Hematopoietic multipotent progenitor cell (in vitro differentiated cells): ENCODE results near the gene ENSA. TPM values are rescaled to one million over a fixed set of nuclear protein-coding genes. Genes with fewer than 3 reads are reported as not detected.
"Not testable (repeated sequence)": the region's sequence is repeated elsewhere in the genome, so short reads cannot be mapped to it uniquely, and the experiment has no call there.

Source experiments
- DNase-seq, 3 donors: peaks; one replicate each; pipeline ENCODE4 v3.0.0-alpha.2; 2011 to 2015; ENCODE audit warnings: low read depth in 2 of 3, low spot score in 2 of 3
- total RNA-seq: library from RNA; depleted of rRNA; stranded (reverse); fragments of >200 nt; gene quantifications from one replicate; pipeline ENCODE4 v1.2.3, GENCODE V29; 2012

ENSA gene
- total RNA-seq, 1 donor: 83.7 TPM

DNA sequence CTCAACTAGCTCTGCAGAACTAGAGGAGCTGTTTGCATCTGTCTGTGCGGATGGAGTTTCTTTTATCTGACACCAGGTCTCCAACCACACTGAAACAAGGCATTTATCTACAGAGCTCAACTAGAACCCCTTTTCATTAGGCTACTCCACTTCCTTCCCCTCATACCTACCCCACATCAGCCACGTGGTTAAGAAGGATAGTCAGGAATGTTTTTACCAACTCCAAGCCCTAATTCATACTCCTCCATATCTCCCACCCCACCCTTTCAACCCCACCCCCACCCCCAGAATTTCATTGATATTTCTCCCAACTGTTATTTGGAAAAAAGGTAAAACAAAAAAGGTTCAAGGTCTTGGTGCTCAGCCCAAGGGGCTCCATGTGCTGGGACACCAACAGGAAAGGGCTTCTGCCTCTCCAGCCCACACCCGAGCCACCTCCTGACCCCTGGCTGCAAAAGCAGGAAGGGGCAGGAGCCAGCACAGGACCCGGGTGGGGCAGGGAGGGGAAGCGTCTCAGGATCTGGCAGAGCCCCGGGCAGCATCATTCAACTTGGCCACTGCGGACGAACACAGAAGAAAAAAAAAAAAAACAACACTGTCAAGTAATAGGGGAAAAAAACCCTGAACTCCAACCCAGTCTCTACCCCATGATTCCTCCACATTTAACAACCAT, 7.0 kb downstream of the ENSA start:
- DNase-seq: peak in 1 of 3 donors; percentile 20

GRCh38 chr1:150621497-150622302, 7.7 kb downstream of the ENSA start:
- DNase-seq: peak; percentile 34 to 74 (median 54)

DNA sequence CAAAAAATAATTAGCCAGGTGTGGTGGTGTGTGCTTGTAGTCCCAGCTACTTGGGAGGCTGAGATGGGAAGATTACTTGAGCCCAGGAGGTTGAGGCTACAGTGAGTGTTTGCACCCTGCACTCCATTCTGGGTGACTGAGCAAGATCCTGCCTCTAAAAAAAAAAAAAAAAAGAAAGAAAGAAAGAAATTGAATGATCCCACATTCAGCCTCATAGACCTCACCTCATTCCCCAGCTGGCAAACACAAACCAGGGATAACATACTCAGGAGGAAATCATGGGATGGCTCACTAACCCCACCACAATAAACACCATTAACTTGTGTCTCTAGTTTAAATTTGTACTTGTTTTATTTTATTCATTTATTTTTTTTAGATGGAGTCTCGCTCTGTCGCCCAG, 8.5 kb downstream of the ENSA start:
- no peak for DNase-seq

- DNase-seq: peak in 2 of 3 donors; percentile 70 to 78
These were observed 9.6 kb downstream of the ENSA start for GRCh38 chr1:150619576-150620509.

DNA sequence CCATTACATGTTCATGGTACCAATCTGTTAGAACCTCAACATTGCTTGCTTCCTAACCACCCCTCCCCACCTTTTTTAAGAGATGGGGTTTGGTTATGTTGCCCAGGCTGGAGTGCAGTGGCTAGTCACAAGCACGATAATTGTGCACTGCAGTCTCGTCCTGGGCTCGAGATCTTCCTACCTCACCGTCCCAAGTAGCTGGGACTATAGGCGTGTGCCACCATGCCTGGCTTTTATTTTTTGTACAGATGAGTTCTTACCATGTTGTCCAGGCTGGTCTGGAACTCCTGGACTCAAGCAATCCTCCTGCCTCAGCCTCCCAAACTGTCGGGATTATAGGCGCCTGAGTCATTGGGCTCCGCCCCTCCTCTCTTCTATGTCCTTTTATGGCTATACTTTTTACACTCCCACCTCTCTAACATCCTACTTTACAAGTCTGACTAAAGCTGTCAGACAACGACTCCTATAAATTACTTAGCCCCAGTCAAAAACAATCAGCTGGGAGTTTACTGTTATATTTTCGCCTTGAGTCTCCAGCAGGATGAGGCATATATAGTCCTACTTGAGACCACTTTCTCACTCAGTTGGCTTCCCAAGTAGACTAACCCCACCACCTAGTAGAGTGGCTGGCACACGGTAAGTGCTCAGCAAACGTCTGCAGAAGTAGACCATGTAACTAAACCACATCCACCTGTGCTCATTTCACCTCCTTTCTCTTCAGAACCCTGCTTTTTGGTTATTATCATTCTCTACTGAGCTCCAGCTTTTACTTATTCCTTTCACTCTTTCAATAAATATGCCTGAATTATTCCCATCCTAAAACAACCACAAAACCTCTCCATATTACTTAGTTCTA, 13.8 kb downstream of the ENSA start:
- no peak for DNase-seq

- peak; percentile 32 to 92 (median 88) for DNase-seq
These were observed 16.1 kb downstream of the ENSA start for GRCh38 chr1:150613061-150613920.

- no peak for DNase-seq
These were observed 17.4 kb downstream of the ENSA start for GRCh38 chr1:150612014-150612345.

DNA sequence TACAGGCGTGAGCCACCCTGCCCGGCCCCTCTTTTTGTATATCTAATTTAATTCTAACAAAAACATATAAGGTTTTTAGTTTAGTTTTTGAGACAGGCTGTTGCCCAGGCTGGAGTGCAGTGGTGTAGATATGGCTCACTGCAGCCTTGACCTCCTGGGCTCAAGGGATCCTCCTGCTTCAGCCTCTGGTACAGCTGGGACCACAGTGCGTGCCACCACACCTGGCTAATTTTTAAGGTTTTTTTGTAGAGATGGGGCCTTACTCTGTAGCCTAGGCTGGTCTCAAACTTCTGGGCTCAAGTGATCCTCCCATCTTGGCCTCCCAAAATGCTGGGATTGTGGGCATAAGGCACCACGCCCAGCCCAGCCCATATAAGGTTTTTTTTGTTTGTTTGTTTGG, 18.8 kb downstream of the ENSA start:
- no peak for DNase-seq

DNA sequence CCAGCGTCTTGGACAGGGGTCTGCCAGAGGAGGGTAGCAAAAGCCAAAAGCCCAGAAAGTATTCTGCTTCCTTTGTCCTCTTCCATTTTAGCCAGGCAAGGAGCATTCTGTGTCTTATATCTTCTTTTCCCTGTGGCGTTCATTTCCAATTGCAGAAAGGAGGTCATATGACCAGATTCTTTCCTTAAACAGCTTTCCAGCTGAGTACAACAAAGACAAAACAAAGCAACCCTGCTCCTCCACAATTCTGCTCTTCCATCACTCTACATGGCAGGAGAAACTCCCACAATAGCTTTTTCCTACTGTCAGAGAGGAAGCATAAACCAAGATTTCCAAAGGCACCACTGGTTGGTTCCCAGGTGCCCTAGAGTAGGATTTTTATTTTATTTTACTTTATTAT, 19.7 kb downstream of the ENSA start:
- no peak for DNase-seq

- DNase-seq: no peak
These were observed 22.8 kb downstream of the ENSA start for GRCh38 chr1:150606463-150607142.

GRCh38 chr1:150605451-150605731, 24.0 kb downstream of the ENSA start:
- not testable (repeated sequence) for DNase-seq

DNA sequence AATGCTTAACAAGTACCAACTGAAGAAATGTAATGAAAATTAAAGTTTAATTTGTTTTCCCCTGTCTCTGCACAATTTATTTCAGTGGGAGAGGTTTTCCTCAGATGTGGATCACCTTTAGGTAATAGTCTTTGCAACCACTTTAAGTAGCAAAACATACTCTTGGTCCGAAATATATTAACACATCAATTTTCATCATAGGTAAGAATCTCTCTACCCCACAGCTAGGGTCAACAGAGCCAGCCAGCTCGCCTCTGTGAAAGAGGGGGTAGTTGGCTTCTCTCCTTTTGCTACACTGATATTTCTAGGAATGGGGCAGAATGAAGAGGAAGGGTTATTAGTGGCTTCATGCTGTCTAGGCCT, 25.2 kb downstream of the ENSA start:
- no peak for DNase-seq

DNA sequence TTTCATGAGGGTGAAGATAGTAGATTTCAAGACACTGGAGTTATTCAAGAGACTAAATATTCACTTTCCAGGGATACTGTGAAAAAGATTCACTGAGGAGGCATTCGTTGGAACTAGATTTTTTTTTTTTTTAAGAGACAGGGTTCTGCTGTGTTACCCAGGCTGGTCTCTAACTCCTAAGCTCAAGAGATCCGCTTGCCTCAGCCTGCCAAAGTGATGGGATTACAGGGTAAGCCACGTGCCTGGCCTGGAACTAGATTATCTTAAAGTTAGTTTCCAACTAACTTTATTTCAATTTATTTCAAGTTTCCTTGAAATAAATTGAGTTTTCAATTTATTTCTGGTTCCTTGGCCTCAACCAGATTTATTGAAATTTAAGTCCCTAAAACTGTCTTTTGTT, 25.7 kb downstream of the ENSA start:
- no peak for DNase-seq

GRCh38 chr1:150602372-150602771, 27.0 kb downstream of the ENSA start:
- DNase-seq: not testable (repeated sequence)

- DNase-seq: no peak
These were observed 27.9 kb downstream of the ENSA start for GRCh38 chr1:150601540-150601939.

- DNase-seq: not testable (repeated sequence)
These were observed 31.1 kb downstream of the ENSA start for GRCh38 chr1:150598346-150598745.

- no peak for DNase-seq
These were observed 32.4 kb downstream of the ENSA start for GRCh38 chr1:150596976-150597375.

- DNase-seq: no peak
These were observed 33.1 kb downstream of the ENSA start for GRCh38 chr1:150596095-150596892.
